NCI-H446 treated with DMSO at 0.1 percent for 48 hours (cell line): ENCODE data around the gene EHMT1.

Source experiments
- DNase-seq: peaks from one replicate; lab custom pipeline; 2025; lab: John Stamatoyannopoulos, UW

The EHMT1 gene

DNA sequence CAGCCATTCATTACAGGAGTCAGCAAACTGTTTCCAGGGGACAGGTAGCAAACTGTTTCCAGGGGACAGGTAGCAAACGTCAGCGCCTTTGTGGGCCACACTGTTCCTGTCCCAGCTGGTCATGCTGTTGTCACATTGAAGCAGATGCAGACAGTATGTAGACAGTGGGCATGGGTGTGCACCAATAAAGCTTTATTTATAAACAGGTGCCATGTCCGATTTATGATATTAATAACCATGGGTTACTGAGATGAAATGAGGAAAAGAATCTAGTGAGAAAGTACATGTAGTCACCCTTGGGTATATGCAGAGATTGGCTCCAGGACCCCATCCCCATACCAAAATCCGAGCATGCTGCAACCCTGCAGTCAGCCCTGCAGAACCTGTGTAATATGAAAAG lies 122.5 kb downstream of the EHMT1 start:
- DNase-seq: no peak

DNA sequence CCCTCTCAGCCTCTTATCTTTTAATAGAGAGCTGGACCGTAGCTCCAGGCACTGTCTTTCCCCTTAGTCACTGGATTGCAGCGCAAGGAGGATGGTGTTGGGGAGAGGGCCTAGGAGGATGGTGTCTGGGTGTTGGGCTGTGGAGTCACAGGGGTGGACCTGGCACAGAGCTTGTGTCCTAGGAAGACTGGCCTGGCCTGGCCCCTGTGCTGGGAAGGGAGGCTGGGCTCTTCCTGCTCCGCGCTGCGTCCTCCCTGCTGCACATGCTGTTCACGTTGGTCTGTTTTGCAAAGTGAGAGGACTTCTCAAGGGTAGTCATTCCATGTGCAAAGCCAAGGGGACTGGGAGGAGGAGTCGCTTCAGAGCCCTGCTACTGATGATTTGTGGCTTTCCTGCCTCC lies 123.9 kb downstream of the EHMT1 start:
- no peak for DNase-seq

DNA sequence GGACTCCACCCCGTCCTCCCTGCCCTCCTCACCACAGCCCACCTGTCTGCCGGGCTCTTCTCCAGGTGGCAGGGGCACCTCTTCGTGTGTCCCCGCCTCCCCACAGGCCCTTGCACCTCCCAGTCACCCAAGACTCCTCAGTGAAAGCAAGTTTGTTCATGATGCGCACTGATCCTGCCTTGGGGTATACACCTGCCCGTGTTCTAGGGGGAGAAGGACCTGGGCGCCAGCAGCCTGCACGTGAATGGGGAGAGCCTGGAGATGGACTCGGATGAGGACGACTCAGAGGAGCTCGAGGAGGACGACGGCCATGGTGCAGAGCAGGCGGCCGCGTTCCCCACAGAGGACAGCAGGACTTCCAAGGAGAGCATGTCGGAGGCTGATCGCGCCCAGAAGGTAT lies 124.9 kb downstream of the EHMT1 start:
- DNase-seq: no peak

DNA sequence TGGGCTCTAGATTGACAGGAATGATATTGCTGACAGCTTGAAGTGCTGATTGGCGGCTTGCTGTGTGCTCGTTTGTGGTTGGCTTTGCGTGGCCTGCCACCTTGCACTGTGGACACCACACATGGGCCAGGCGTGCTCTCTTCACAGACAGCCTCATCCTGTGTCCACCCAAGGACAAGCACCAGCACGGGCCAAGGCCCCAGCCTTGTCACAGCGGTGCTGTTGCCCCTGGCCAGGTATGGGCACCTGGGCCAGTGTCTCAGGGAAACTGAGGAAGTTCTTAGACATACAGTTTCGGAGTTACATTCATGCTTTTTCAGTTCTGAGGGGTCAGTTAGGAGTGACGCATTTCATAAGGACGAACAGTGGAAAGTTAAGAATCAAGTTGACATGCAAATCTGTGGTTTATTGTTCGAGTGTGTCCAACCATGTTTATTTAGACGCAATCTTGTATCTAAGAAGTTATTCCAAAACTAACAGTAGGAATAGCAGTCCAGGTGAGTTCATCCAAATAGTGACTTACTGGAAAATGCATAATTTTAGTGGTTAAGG lies 125.9 kb downstream of the EHMT1 start:
- DNase-seq: no peak

DNA sequence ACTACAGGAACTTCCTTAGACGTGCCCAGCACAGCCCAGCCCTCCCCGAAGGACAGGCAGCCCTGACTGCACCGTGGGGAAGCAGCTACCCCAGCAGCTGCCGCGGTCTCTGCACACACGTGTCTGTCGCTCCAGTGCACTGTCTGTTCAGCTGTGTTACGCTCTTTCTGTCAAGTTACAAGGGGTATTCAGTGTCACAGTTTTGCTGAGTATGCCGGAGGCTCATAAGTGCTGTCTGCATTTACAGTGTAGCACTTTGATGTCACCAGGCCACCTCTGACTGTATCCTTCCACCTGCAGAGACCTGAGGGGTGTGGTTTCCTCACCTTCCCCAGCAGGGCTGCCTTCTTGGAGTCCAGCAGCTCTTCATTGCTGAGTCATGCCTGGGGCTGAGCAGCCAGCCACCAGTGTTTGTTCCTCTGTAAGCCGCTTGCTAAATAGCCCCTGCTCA lies 126.8 kb downstream of the EHMT1 start:
- DNase-seq: no peak

DNA sequence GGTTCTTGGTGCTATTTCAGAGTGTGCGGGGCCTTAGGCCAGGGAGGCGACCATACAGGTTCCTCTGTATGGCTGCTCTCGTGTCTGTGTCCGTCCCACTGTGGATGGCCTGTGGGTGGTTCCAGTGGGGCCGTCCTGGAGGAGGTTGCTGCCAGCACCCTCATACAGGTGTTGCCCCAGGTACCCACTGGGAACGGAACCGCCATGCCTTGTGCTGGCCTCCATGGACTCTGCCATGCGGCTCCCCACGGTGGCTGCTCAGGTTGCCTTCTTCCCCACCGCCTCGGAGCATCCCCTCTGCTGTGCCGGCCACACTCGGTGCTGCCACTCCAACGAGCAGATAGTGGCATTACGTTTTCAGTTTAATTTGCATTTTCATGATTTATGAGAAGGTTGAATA lies 129.5 kb downstream of the EHMT1 start:
- no peak for DNase-seq

DNA sequence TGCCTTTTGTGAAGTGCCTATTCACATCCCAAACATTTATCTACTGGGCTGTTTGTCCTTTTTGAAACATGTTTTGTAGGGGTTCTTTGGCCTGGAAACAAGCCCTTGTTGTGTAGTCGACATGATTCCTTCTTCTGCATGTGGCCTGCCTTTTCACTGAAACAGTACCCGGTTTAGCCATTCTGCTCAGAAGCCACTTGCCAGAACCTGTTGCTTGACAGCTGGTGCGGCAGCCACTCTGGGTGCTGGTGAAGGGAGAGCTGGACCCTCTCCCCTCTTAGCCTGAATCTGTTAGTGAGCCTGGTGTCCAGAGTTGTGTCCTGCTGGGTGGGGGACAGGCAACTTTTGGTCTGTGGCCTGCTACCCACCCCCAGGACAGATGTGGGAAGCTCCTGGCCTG lies 129.9 kb downstream of the EHMT1 start:
- no peak for DNase-seq

DNA sequence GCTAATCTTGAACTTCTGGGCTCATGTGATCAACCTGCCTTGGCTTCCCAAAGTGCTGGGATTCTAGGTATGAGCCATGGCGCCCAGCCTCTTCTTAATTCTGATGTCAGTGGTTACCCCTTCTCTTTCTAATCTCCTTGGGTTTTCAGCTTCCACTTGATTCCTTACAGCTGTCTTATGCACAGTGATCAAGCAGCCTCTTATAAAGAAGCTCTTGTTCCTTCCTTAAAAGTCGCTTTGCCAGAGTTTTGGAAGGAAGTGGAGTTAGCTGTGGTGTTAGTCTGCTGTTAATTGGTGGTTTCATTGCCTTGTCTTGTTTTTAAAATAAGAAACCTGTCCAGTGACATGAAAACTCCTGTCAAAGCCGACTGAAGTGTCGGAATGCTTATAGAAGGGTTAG lies 130.7 kb downstream of the EHMT1 start:
- no peak for DNase-seq

DNA sequence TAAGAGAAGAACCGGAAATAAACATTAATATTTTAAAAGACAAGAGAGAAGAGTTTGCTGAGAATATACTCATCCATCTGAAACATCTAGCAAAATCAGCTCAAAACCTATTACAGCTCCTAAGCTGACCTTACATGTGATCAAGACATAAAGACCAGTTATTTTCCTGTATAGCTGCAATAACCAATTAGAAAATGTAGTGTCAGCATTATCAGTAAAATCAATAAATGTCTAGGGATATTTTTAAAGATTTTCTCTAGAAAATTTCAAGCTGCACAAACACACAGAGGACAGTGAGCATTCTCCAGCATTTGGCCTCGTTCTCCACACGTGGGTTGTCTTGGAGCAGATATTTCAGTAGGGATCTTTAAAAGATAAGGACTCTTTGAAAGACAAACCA lies 131.2 kb downstream of the EHMT1 start:
- DNase-seq: no peak

DNA sequence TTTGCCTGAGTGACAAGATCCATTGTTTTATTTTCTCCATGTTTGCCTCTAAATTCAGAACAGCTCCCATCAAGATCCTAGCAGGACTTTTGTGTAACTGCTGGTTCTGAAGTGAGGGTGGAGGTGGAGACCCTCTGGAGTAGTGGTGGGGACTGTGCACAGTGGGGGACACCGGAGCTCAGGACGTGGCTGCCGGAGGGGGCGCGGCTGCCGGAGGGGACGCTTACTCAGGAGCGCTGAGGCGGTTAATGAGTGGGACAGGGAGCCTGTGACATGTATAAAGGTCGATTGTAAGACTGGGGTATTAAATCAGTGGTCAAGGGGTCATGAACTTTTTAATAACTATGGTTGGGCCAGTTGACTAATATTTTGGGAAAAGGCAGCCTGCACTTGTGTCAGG lies 131.8 kb downstream of the EHMT1 start:
- DNase-seq: no peak

DNA sequence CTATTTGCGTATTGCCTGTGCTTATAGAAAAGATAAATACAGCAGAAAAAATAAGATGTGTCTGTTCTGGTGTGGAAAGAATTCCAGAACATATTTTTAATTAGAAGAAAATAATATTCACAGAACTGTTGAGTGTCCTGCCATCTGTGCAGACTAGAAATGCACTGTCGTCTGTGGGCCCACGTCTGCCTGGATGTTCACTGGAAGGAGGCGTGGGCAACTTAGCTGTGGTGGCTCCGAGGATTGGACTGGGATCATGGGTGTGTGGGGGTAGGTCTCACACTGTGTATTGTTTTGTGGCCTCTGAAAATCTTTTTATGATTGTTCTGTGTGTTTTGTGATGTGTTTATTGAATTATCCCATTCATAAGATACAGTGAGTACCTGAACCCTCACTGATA lies 132.8 kb downstream of the EHMT1 start:
- DNase-seq: no peak

DNA sequence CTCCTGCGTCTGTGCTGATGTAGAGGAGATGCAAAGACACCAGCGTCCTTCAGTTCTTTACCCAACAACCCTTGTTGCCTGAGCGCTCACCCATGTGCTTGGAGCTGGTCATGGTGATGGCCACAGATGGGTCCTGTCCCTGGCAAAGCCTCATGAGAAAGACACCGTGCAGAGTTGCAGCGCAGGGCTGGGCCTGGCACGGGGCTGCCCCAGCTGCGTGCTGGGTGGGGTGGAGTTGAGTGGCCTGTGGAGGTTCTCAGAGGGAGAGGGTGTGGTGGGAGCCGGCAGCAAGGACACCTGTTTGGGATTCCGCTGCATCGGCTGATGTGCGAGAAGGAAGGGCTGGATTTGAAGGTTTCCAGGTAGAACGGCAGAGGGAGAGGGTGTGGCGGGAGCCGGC lies 133.6 kb downstream of the EHMT1 start:
- DNase-seq: no peak

DNA sequence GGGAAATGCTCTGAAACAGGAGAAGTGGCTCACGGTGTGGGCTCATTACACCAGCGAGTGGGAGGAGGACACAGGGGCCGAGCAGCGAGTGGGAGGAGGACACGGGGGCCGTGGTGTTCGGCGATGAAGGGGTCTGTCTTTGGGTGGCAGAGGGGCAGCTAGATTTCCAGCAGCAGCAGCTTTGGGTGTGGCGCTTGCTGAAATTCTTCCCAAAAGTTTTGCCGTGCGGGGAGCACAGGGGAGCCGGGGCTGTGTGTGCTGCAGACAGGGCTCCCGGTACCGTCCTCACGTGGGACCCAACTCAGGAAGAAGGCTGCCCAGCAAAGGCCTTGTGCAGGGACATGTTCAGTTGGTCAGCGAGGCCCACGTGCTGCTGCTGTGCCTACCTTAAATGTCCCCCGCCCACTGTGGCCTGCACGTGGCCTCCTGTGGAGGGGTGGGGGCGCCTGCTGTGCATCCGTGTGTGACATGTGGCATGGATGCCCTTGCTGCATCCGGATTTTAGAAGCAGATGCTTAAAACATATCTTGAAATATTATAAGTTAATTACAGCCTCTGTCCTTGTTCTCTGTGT lies 134.5 kb downstream of the EHMT1 start:
- DNase-seq: no peak

DNA sequence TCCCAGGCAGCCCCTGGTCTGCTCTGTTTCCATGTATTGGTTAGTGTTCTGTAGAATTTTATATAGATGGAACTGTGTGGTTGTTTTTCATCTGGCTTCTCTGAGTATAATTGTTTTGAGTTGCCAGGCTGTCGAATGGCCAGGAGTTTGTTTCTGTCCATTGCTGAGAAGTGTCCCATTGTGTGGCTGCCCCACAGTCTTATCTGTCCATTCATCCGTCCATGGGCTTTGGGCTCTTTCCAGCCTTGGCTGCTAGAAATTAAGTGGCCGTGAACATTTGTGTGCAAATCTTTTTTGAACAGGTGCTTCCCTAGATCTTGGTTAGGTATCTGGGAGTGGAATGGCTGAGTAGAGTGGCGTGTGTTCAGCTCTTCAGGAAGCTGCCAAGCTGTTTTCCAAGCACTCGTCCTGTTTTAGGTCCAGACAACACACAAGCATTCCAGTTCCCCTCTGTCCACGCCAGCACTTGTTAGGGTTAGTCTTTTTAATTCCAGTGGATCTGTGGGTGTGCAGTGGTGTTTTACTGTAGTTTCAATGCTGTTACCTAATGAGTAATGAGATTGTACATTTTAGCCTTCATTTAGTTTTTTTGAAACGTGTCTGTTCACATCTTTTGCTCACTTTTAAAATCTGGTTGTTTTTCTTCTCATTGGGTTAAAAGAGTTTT lies 136.6 kb downstream of the EHMT1 start:
- no peak for DNase-seq

DNA sequence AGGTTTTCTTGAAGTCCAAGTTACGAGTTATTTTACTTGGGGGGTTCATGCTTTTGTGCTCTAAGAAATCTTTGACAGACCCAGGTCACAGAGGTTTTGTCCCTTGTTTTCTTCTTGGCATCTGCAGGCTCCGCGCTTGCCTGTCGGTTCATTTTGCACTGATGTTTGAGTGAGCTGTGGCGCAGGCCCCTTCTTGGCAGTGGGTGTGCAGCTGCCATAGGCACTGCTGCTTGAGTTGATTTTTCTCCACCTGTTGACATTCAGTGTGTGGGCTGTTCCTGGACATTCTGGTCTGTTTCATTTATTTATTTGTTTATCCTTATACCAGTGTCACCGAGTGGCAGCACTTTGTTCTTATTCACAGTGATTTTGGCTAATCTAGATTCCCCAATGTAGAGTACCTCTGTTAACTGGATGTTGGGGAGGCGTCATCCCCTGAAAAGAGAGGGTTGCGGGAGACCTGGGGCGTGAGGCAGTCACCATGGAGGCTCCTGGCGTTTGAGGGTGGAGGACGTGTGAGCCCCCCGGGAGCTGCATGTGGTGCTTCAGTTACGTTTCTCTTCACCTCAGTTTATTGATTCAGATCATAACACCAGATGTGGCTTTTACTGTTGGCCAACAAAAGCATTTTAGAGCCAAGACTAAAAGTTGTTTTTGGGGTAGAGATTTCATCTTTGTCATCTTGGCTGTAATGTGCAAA lies 137.4 kb downstream of the EHMT1 start:
- DNase-seq: no peak

DNA sequence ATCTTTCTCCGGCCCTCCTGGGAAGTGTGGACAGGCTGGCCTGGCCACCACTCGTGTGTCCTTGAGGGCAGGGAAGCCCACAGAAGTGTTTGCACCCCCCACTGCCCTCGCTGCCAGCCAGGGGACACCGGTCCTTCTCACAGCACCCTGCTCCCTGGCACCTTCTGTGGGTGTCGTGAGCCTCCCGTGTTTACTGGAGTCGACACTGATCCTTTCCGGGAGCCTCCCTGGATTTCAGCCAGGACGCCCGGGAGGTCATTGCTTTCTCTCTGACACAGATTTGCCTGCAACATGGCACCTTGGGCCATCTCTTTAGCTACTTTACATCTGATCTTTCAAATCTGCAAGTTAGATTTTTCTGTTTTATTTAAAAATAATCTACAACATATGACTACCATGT lies 138.3 kb downstream of the EHMT1 start:
- no peak for DNase-seq

DNA sequence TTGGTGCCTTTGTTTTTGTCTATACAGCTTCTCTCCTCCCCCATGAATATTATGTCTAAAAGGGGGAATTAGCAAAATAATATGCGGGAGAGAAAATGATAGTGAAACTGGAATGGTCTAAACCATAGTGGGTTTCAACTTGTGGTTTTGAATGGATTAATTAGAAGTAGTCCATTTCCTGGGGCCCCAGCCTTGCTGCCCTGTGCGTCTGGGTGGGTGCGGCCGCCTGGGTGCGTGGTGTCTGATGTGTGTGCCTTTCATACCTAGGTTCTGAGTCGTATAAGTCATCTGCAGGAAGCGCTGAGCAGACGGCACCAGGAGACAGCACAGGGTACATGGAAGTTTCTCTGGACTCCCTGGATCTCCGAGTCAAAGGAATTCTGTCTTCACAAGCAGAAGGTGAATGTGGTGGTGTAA lies 138.8 kb downstream of the EHMT1 start:
- no peak for DNase-seq

DNA sequence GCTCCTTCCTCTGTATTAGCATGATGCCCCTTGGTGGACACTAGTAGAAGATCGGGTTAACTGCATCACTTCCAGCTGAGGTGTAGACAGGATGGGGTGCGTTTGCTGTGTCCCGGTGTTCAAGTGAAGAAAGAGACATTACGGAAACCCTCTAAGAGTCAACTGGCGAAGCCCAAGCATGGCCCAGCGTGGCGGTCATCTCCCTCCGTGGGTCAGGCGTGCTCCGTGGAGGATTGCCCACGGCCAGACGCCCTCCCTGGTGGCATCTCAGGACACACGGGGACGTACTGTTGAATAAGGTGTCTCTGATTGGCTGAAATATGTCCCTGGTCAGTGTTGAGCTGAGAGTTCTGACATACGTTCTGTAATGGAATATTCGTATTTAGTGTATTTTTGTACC lies 139.3 kb downstream of the EHMT1 start:
- DNase-seq: no peak

DNA sequence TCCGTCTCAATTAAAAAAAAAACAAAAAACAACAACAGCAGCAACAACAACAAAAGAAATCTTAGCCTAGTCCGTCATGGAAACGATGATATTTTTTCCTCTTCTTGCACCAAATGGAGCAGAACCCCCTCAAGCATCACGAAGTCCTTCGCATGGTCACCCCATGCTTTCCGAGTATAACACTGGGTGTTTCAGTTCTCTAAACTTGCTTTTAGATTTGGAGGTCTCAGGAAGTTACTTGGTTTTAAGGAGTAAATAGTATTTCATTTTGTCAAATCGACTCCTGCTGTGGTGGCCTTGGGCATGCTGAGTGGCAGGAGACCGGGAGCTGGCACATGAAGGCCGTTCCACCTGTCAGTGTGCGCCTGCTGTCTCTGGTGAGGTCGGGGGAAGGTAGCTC lies 140.3 kb downstream of the EHMT1 start:
- no peak for DNase-seq

DNA sequence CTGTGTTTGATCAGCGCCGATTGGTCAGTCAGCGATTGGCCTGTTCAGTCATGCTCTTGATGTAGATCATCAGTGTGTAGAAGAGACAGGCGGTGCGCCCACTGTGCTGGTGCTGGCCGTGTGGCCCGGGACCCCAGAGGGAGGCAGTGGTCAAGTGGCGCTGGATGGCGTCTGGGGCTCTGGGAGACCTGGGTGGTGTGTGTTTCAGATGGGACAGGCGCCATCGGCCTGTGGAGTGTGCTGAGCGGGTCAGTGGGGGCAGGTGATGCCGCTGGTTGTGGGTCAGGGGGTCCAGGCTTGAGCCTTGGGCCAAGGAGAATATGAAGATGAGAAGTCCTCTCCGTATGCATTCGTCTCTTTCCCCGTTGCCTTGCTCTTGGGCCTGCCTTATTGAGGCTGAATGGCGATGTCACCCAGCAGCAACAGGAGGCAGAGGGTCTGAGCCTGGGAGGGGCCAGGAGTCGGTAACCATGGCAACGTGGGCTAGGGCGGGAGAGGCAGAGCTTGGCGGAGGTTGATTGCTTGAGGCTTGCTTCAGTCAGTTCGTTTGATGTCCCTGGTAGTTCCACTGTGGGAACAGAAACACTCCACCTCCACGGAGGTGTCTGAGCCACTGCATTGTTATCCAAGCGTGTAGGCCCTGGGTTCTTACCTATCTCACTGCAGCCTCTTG lies 141.0 kb downstream of the EHMT1 start:
- DNase-seq: no peak

DNA sequence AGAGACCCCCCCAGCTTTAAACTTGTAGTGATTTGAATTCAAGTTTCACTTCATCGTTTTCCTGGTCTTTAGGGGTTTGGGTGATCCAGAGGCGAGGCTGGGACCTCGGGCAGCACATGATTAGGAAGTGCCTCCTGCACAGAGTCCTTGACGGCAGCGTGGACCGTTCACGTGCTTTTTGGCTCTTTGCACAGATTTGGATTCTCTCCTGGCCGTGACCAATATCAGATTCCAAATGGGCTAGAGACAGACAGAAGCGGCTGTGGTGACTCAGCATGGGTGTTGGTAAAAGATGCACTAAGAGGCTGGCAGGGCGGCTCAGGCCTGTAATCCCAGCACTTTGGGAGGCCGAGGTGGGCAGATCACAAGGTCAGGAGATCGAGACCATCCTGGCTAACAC lies 141.6 kb downstream of the EHMT1 start:
- no peak for DNase-seq

DNA sequence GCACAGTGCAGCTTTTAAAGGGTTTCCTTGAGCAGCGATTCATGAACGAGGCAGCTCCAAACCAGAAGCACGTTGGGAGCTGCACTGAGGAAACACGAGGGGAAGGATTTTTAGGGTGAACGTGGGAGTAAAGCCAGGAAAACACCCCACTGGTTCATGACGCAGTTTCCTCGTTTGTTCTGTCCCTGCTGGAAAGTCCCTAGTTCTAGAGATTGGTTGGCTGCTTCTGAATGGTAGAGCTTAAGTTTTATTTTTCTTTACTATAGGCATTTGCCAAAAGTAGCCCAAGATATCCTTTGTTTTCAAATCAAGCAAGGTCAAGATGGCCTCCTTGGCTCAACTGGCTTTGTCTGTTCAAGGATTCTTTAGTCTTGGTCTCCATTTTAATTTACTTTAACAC lies 142.2 kb downstream of the EHMT1 start:
- no peak for DNase-seq

DNA sequence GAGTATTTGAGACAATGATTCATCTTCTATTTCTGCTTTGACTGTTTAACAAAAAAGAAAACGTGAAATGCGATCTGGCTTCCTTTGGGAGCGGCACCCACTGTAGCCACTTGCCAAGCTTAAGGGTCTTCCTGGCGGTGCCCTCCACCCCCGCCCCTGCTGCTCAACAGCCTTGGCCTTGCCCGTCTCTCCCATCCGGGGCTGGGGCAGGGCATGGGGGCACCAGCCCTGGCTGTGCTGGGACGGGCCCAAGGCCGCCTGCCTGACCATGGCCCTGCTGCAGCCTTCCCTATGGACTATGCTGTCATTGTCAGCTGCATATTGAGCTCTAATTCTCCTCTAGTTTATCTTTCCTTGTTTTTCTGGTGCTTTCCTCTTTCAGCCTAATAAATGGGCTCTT lies 143.0 kb downstream of the EHMT1 start:
- DNase-seq: no peak
